ENCODE measurements around the gene TJP2.

The TJP2 gene

GRCh38 chr9:69173891-69174615, at the start of gene TJP2:
TJP2 (plus strand) TSS chr9:69174277; CDS start chr9:69174373, 96 bp downstream.
- H3K9me3 ChIP-seq (ENCODE audit: control insufficient read depth, insufficient read depth, low read length): no peaks in the 10 kb centered on the region
- peak within 1 kb of the TSS; percentile 63 for H3K9ac ChIP-seq (ENCODE audit: low read depth, low read length)
- no peaks in the 10 kb centered on the region for H3K36me3 ChIP-seq (ENCODE audit: control insufficient read depth, insufficient read depth, low read length)
- H3K27me3 ChIP-seq (ENCODE audit: control insufficient read depth, insufficient read depth, low read length): peaks cover 17% of the 10 kb centered on the region
- peak within 1 kb of the TSS; percentile 78 for H3K4me3 ChIP-seq (ENCODE audit: low read depth, low read length)
- no peak within 1 kb of the TSS for H3K27ac ChIP-seq (ENCODE audit: low read depth, low read length)
- H3K4me1 ChIP-seq (ENCODE audit: control insufficient read depth, insufficient read depth, low read length): peaks cover 46% of the 10 kb centered on the region

GRCh38 chr9:69130456-69131441, 43.3 kb upstream of the TJP2 start:
- Histone ChIP-seq H3K9me3 (ENCODE audit: control insufficient read depth, insufficient read depth, low read length) (no peaks in the 10 kb centered on the region), H3K36me3 (ENCODE audit: control insufficient read depth, insufficient read depth, low read length) (peaks cover 17% of the 10 kb centered on the region; the same call in 1 of the 2 replicates), H3K27ac (ENCODE audit: low read depth, low read length) (no peak overlapping the region), H3K4me1 (ENCODE audit: control insufficient read depth, insufficient read depth, low read length) (peaks cover 26% of the 10 kb centered on the region), H3K9ac (ENCODE audit: low read depth, low read length) (no peak overlapping the region), H3K27me3 (ENCODE audit: control insufficient read depth, insufficient read depth, low read length) (no peaks in the 10 kb centered on the region), H3K4me3 (ENCODE audit: low read depth, low read length) (no peak overlapping the region)

- Histone ChIP-seq H3K27ac (ENCODE audit: low read depth, low read length) (no peak overlapping the region), H3K9ac (ENCODE audit: low read depth, low read length) (no peak overlapping the region), H3K4me3 (ENCODE audit: low read depth, low read length) (no peak overlapping the region), H3K9me3 (ENCODE audit: control insufficient read depth, insufficient read depth, low read length) (no peaks in the 10 kb centered on the region), H3K27me3 (ENCODE audit: control insufficient read depth, insufficient read depth, low read length) (no peaks in the 10 kb centered on the region), H3K36me3 (ENCODE audit: control insufficient read depth, insufficient read depth, low read length) (peaks cover 17% of the 10 kb centered on the region; the same call in 1 of the 2 replicates), H3K4me1 (ENCODE audit: control insufficient read depth, insufficient read depth, low read length) (peaks cover 28% of the 10 kb centered on the region)
Measured at GRCh38 chr9:69131682-69132081, 42.4 kb upstream of the TJP2 start.

- Histone ChIP-seq H3K9me3 (ENCODE audit: control insufficient read depth, insufficient read depth, low read length) (no peaks in the 10 kb centered on the region), H3K9ac (ENCODE audit: low read depth, low read length) (no peak overlapping the region), H3K4me3 (ENCODE audit: low read depth, low read length) (no peak overlapping the region), H3K36me3 (ENCODE audit: control insufficient read depth, insufficient read depth, low read length) (peaks cover 17% of the 10 kb centered on the region; the same call in 1 of the 2 replicates), H3K27me3 (ENCODE audit: control insufficient read depth, insufficient read depth, low read length) (no peaks in the 10 kb centered on the region), H3K4me1 (ENCODE audit: control insufficient read depth, insufficient read depth, low read length) (peaks cover 29% of the 10 kb centered on the region), H3K27ac (ENCODE audit: low read depth, low read length) (no peak overlapping the region)
Measured at GRCh38 chr9:69132361-69132760, 41.7 kb upstream of the TJP2 start.

- Histone ChIP-seq H3K27me3 (ENCODE audit: control insufficient read depth, insufficient read depth, low read length) (no peaks in the 10 kb centered on the region), H3K4me3 (ENCODE audit: low read depth, low read length) (no peak overlapping the region), H3K9ac (ENCODE audit: low read depth, low read length) (no peak overlapping the region), H3K9me3 (ENCODE audit: control insufficient read depth, insufficient read depth, low read length) (no peaks in the 10 kb centered on the region), H3K4me1 (ENCODE audit: control insufficient read depth, insufficient read depth, low read length) (peaks cover 29% of the 10 kb centered on the region), H3K27ac (ENCODE audit: low read depth, low read length) (no peak overlapping the region), H3K36me3 (ENCODE audit: control insufficient read depth, insufficient read depth, low read length) (peaks cover 28% of the 10 kb centered on the region; the same call in 1 of the 2 replicates)
Measured at GRCh38 chr9:69134412-69134811, 39.7 kb upstream of the TJP2 start.

GRCh38 chr9:69136185-69136584, 37.9 kb upstream of the TJP2 start:
- H3K27me3 ChIP-seq (ENCODE audit: control insufficient read depth, insufficient read depth, low read length): no peaks in the 10 kb centered on the region
- no peaks in the 10 kb centered on the region for H3K9me3 ChIP-seq (ENCODE audit: control insufficient read depth, insufficient read depth, low read length)
- H3K36me3 ChIP-seq (ENCODE audit: control insufficient read depth, insufficient read depth, low read length): peaks cover 32% of the 10 kb centered on the region
- no peak overlapping the region for H3K9ac ChIP-seq (ENCODE audit: low read depth, low read length)
- H3K4me3 ChIP-seq (ENCODE audit: low read depth, low read length): no peak overlapping the region
- H3K4me1 ChIP-seq (ENCODE audit: control insufficient read depth, insufficient read depth, low read length): peaks cover 17% of the 10 kb centered on the region
- no peak overlapping the region for H3K27ac ChIP-seq (ENCODE audit: low read depth, low read length)

GRCh38 chr9:69136779-69137178, 37.3 kb upstream of the TJP2 start:
- H3K27ac ChIP-seq (ENCODE audit: low read depth, low read length): no peak overlapping the region
- no peaks in the 10 kb centered on the region for H3K9me3 ChIP-seq (ENCODE audit: control insufficient read depth, insufficient read depth, low read length)

GRCh38 chr9:69137311-69137710, 36.8 kb upstream of the TJP2 start:
- no peak overlapping the region for H3K27ac ChIP-seq (ENCODE audit: low read depth, low read length)
- H3K9me3 ChIP-seq (ENCODE audit: control insufficient read depth, insufficient read depth, low read length): no peaks in the 10 kb centered on the region
- peaks cover 14% of the 10 kb centered on the region for H3K4me1 ChIP-seq (ENCODE audit: control insufficient read depth, insufficient read depth, low read length)
- H3K9ac ChIP-seq (ENCODE audit: low read depth, low read length): no peak overlapping the region
- H3K4me3 ChIP-seq (ENCODE audit: low read depth, low read length): no peak overlapping the region
- H3K27me3 ChIP-seq (ENCODE audit: control insufficient read depth, insufficient read depth, low read length): no peaks in the 10 kb centered on the region
- peaks cover 32% of the 10 kb centered on the region for H3K36me3 ChIP-seq (ENCODE audit: control insufficient read depth, insufficient read depth, low read length)

More at GRCh38 chr9:69136779-69137178, 37.3 kb upstream of the TJP2 start:
- Histone ChIP-seq H3K4me3 (ENCODE audit: low read depth, low read length) (no peak overlapping the region), H3K27me3 (ENCODE audit: control insufficient read depth, insufficient read depth, low read length) (no peaks in the 10 kb centered on the region), H3K4me1 (ENCODE audit: control insufficient read depth, insufficient read depth, low read length) (peaks cover 14% of the 10 kb centered on the region), H3K36me3 (ENCODE audit: control insufficient read depth, insufficient read depth, low read length) (peaks cover 32% of the 10 kb centered on the region), H3K9ac (ENCODE audit: low read depth, low read length) (no peak overlapping the region)

- Histone ChIP-seq H3K9me3 (ENCODE audit: control insufficient read depth, insufficient read depth, low read length) (no peaks in the 10 kb centered on the region), H3K4me1 (ENCODE audit: control insufficient read depth, insufficient read depth, low read length) (peaks cover 10% of the 10 kb centered on the region), H3K9ac (ENCODE audit: low read depth, low read length) (no peak overlapping the region), H3K27me3 (ENCODE audit: control insufficient read depth, insufficient read depth, low read length) (no peaks in the 10 kb centered on the region), H3K27ac (ENCODE audit: low read depth, low read length) (no peak overlapping the region), H3K36me3 (ENCODE audit: control insufficient read depth, insufficient read depth, low read length) (peaks cover 25% of the 10 kb centered on the region), H3K4me3 (ENCODE audit: low read depth, low read length) (no peak overlapping the region)
Measured at GRCh38 chr9:69139596-69139995, 34.5 kb upstream of the TJP2 start.

- H3K4me1 ChIP-seq (ENCODE audit: control insufficient read depth, insufficient read depth, low read length): peaks cover 4% of the 10 kb centered on the region; the same call in 1 of the 2 replicates
- no peak overlapping the region for H3K4me3 ChIP-seq (ENCODE audit: low read depth, low read length)
- H3K9ac ChIP-seq (ENCODE audit: low read depth, low read length): no peak overlapping the region
- H3K36me3 ChIP-seq (ENCODE audit: control insufficient read depth, insufficient read depth, low read length): peaks cover 19% of the 10 kb centered on the region
- H3K9me3 ChIP-seq (ENCODE audit: control insufficient read depth, insufficient read depth, low read length): no peaks in the 10 kb centered on the region
- no peak overlapping the region for H3K27ac ChIP-seq (ENCODE audit: low read depth, low read length)
- H3K27me3 ChIP-seq (ENCODE audit: control insufficient read depth, insufficient read depth, low read length): no peaks in the 10 kb centered on the region
Measured at GRCh38 chr9:69140123-69140735, 33.8 kb upstream of the TJP2 start.

Data from HUES48 (cell line).